ENCODE measurements around the gene CHIT1. TPM values are rescaled to one million over a fixed set of nuclear protein-coding genes. Genes with fewer than 3 reads are reported as not detected.

CHIT1 gene
- total RNA-seq, 4 donors from 2014 or later: 0.20 TPM; not detected in 3

- Histone ChIP-seq H3K36me3 (no peaks in the 10 kb centered on the region), H3K27me3 (no peaks in the 10 kb centered on the region), H3K4me3 (no peak overlapping the region), H3K27ac (peak overlapping the region in 3 of 4 donors; percentile 77 to 92 (median 88)), H3K4me1 (peaks cover 35 to 62% of the 10 kb centered on the region in 2 donors), H3K9me3 (no peaks in the 10 kb centered on the region)
- intact Hi-C loops (cut with DNase I; ENCODE audit: low total_unique reads): no loop called here
- no peak for ATAC-seq
- DNase-seq: no peak
- in situ Hi-C loops (cut with MboI; ENCODE audit: low sequenced_read_pairs in 4 of 4): loop anchor here in 1 of 4 donors (10.0 kb wide), 1 partner anchor 142 kb away; no protein-coding TSS in a partner anchor
- TF ChIP-seq CTCF (IDR thresholded peaks at IDR 0.05 in 4 of 5, conservative IDR thresholded peaks at IDR 0.05 in 1 of 5): no peak
- TF ChIP-seq POLR2A (IDR thresholded peaks at IDR 0.05): no peak
Measured at GRCh38 chr1:203176273-203177035, 53.0 kb downstream of the CHIT1 start.

GRCh38 chr1:203175827-203176241 lies 53.6 kb downstream of the CHIT1 start:
- Histone ChIP-seq H3K4me1 (peaks cover 35 to 62% of the 10 kb centered on the region in 2 donors), H3K27ac (peak overlapping the region in 3 of 4 donors; percentile 35 to 92 (median 88)), H3K27me3 (no peaks in the 10 kb centered on the region), H3K36me3 (no peaks in the 10 kb centered on the region), H3K9me3 (no peaks in the 10 kb centered on the region), H3K4me3 (peak overlapping the region in 1 of 4 donors; percentile 23)
- TF ChIP-seq POLR2A (IDR thresholded peaks at IDR 0.05): peak in 1 of 2 donors; percentile 11
- no peak for TF ChIP-seq CTCF (IDR thresholded peaks at IDR 0.05 in 4 of 5, conservative IDR thresholded peaks at IDR 0.05 in 1 of 5)
- no peak for ATAC-seq
- in situ Hi-C loops (cut with MboI; ENCODE audit: low sequenced_read_pairs in 4 of 4): loop anchor here in 1 of 4 donors (10.0 kb wide), 1 partner anchor 141 kb away; no protein-coding TSS in a partner anchor
- intact Hi-C loops (cut with DNase I; ENCODE audit: low total_unique reads): no loop called here
- DNase-seq: peak; percentile 54 to 70

DNA sequence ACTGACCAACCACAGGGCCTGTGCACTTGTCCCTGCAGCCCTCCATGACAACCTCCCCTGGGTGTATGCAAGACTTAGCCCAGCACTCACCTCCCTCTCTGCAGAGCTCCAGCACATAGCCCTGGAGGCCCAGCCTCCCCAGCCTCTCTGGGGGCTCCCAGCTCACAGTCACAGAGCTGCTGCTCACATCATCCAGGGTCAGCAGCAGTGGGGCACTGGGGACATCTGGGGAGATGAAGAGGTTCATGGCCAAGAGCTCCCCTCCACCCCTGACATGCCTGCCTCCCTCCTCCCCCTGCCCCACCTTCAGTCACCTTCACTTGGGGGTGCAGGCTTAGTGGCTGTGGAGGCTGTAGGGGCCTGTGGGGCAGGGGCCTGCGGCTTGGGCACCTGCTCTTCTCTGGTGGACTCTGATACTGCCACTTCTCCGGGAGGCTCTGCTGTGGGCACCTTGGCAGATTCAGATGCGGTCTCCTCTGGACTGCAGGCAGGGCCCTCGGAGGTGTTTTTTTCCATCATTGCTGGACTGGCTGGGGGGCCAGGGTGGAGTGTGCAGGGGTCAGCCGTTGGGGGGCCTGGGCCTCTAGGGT lies 54.1 kb downstream of the CHIT1 start, which contains the start of gene MYBPH:
Gene MYBPH, minus strand, starts transcription at position 590 of the 590 bp plus-strand sequence. Its CDS starts 71 bp downstream, at position 519.
- Histone ChIP-seq H3K27me3 (no peaks in the 10 kb centered on the region), H3K9me3 (no peaks in the 10 kb centered on the region), H3K27ac (peak within 1 kb of the TSS in 3 of 4 donors; percentile 35 to 92 (median 88)), H3K4me1 (peaks cover 35 to 62% of the 10 kb centered on the region in 2 donors), H3K4me3 (peak within 1 kb of the TSS in 1 of 4 donors; percentile 23), H3K36me3 (no peaks in the 10 kb centered on the region)
- ATAC-seq (no peak), DNase-seq (no peak)
- in situ Hi-C loops (cut with MboI; ENCODE audit: low sequenced_read_pairs in 4 of 4) (loop anchor here in 1 of 4 donors (10.0 kb wide), 1 partner anchor 141 kb away; no protein-coding TSS in a partner anchor), intact Hi-C loops (cut with DNase I; ENCODE audit: low total_unique reads) (no loop called here)
- TF ChIP-seq CTCF (IDR thresholded peaks at IDR 0.05 in 4 of 5, conservative IDR thresholded peaks at IDR 0.05 in 1 of 5) (no peak), POLR2A (IDR thresholded peaks at IDR 0.05) (peak in 1 of 2 donors; percentile 62)

- Histone ChIP-seq H3K9me3 (no peaks in the 10 kb centered on the region), H3K27ac (peak overlapping the region in 3 of 4 donors; percentile 88 to 92 (median 88)), H3K27me3 (no peaks in the 10 kb centered on the region), H3K4me3 (peak overlapping the region in 1 of 4 donors; percentile 23), H3K36me3 (no peaks in the 10 kb centered on the region), H3K4me1 (peaks cover 35 to 62% of the 10 kb centered on the region in 2 donors)
- TF ChIP-seq CTCF (IDR thresholded peaks at IDR 0.05 in 4 of 5, conservative IDR thresholded peaks at IDR 0.05 in 1 of 5) (no peak), POLR2A (IDR thresholded peaks at IDR 0.05) (no peak)
- DNase-seq (no peak), ATAC-seq (no peak)
- in situ Hi-C loops (cut with MboI; ENCODE audit: low sequenced_read_pairs in 4 of 4): loop anchor here in 2 of 4 donors (5.0 to 10.0 kb wide), 2 partner anchors 137 to 140 kb away; no protein-coding TSS in a partner anchor
- intact Hi-C loops (cut with DNase I; ENCODE audit: low total_unique reads): no loop called here
Measured at GRCh38 chr1:203174324-203174985, 55.0 kb downstream of the CHIT1 start.
